GM21447 (cell line): ENCODE measurements around the gene ABL1.

ENCODE experiments used
- ATAC-seq: cut with Tn5 transposase; IDR thresholded peaks from one replicate; pipeline ENCODE4 v1.9.1; 2021; ENCODE audit not compliant: unreplicated experiment

ABL1 gene

DNA sequence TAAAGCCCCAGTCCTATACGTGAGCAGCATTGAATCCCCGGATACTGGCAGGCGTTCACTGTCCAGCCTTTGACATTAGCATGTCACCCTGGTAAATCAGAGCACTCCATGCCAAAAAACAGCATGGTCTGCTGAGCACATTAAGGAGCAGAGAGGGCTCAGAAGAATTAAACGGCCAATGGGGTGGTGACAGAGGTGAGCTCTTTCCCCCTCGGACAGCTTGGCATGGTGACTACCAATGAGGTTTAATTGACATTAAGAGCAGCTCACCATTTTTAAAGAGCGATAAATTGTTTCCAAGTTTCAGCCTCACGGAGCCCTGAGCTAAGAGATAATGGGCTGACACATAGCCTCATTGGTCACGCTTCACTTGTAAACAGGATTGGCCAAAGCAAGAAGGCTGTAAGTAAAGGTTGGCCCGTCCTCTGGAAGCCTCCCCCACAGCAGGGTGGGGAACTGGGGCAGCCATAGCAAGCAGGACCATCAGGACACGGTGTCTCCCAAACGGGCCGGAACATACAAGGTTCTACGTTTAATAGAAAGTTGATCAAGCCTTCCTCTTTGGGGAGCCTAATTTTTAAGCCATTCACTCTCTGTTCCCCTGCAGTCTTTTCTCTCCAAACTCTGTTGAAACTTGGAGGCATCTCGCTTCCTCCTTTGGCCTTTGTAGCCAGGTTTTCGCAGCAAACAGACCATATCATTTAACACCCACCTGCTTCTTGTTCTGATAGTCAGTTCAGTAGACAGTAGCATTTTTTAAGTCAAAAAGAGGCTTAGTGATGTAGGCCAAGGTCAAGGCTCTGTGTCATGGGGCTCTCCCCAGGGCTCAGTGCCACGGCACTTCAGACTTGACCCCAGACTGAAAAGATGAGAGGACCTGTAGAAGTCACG is 35.7 kb downstream of the ABL1 start:
- ATAC-seq = peak; percentile 85

DNA sequence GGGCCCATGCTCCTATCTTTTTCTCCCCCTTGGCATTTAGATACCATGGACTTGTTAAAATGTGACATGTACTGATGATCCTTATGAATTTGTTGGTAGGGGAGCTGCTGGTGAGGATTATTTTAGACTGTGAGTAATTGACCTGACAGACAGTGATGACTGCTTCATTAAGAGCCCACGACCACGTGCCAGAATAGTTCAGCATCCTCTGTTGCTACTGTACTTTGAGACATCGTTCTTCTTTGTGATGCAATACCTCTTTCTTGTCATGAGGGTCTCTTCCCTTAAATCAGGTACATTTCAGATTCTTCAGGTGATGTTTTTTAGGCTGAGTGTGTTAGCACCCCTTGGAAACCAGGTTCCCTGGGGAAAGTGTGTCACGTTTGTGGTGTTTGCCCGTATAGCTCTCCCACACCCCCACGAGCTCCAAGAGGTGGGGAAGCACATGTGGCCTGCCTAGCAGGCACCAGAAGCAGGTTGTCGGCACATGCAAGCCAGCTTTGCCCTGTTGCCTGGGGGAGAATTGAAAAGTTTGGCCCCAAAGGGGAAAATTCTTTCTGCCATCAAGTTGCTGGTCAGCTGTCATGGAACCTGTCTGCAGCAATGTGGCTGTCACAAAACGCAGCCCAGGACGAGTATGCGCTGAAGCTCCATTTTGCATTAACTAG is 36.5 kb downstream of the ABL1 start:
- ATAC-seq = no peak

DNA sequence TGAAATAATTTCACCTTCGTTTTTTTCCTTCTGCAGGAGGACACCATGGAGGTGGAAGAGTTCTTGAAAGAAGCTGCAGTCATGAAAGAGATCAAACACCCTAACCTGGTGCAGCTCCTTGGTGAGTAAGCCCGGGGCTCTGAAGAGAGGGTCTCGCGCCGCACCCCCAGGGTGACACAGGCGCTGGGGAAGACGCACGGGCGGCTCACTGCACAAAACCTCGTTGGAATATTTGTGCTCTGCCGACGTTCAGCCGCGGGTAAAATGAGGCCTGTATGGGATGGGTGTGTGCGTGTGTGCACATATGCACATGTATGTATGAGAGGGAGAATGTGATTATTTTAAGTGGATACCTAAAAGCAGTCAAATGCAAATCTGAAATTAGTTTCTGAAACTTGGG is 37.0 kb downstream of the ABL1 start:
- no peak for ATAC-seq

DNA sequence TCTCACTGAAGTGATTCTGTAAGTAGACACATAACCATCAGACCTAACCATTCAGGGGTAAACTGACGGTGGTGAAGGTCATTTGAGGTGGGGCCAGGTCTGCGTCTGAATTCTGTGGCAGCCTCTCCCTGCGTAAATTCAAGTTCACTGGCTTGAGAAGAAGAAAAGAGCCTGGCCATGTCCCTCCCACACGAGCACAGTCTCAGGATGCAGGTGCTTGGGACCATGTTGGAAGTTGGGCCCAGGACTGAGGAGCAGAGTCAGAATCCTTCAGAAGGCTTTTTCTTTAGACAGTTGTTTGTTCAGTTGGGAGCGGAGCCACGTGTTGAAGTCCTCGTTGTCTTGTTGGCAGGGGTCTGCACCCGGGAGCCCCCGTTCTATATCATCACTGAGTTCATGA is 37.5 kb downstream of the ABL1 start:
- no peak for ATAC-seq

DNA sequence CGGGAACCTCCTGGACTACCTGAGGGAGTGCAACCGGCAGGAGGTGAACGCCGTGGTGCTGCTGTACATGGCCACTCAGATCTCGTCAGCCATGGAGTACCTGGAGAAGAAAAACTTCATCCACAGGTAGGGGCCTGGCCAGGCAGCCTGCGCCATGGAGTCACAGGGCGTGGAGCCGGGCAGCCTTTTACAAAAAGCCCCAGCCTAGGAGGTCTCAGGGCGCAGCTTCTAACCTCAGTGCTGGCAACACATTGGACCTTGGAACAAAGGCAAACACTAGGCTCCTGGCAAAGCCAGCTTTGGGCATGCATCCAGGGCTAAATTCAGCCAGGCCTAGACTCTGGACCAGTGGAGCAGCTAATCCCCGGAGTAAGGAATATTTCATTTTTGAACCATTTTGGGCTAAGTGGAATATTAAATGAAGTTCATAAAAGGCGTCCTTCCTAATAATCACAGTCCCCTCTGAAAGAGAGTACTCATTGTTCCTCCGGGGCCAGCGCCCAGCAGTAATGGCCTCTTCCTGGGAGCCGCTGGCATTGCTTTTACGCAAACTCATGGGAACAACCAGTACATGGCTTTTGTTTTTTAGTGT is 38.0 kb downstream of the ABL1 start:
- no peak for ATAC-seq

DNA sequence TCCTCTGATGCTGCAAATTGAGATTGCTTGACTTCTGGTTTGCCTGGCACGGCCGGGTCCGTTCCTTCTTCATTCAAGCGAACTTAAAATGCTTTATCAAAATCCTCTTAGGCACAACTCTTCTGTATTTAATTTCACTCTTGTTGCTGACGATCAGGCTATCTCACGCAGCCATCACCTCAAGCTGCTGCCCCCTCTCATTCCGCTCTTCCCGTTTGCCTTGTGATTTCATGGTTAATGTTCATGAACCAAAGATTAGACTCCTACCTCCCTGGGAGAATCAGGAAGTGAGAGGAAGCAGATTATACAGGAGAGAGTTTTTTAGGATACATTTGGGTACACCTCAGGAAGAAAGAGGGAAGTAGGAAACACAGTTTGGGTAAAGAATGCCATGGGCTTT is 38.9 kb downstream of the ABL1 start:
- no peak for ATAC-seq

DNA sequence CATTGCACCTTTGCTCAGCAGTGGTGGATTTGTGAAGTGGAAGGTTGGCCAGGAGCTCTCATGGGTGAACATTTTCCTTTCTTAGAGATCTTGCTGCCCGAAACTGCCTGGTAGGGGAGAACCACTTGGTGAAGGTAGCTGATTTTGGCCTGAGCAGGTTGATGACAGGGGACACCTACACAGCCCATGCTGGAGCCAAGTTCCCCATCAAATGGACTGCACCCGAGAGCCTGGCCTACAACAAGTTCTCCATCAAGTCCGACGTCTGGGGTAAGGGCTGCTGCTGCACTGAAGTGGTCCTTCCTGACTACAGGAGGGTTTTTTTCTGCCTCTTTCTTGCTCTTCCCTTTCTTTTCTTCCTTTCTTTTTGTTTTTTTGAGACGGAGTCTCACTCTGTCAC is 39.7 kb downstream of the ABL1 start:
- ATAC-seq = no peak

DNA sequence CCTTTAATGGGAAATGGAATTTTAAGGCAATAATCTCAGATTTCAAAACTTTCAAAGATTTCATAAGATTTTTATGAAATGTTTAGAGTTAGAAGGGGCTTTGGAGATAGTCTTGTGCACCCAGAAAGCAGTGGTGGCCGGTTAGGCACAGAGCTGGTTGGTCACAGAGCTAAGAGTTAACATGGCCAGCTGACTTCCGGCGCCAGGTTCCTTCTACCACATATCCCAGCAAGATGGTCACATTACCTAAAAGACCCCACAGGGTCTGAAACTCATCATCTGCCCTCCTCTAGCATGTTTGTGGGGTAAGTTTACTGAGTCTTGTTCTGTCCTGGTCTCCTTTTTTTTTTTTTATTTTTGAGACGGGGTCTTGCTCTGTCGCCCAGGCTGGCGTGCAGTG is 42.2 kb downstream of the ABL1 start:
- ATAC-seq = no peak

DNA sequence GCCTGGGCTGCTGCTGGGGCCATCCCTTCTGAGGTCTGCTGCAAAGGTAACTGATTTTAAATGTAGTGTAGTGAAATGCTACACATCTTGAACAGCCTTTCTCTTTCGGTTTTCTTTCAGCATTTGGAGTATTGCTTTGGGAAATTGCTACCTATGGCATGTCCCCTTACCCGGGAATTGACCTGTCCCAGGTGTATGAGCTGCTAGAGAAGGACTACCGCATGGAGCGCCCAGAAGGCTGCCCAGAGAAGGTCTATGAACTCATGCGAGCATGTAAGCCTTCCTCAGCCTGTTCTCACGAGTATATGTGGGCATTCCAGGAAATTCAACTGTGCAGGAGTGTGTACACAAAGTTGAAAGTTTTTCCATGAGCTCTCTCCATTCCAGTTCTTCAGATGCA is 43.2 kb downstream of the ABL1 start:
- ATAC-seq = no peak

DNA sequence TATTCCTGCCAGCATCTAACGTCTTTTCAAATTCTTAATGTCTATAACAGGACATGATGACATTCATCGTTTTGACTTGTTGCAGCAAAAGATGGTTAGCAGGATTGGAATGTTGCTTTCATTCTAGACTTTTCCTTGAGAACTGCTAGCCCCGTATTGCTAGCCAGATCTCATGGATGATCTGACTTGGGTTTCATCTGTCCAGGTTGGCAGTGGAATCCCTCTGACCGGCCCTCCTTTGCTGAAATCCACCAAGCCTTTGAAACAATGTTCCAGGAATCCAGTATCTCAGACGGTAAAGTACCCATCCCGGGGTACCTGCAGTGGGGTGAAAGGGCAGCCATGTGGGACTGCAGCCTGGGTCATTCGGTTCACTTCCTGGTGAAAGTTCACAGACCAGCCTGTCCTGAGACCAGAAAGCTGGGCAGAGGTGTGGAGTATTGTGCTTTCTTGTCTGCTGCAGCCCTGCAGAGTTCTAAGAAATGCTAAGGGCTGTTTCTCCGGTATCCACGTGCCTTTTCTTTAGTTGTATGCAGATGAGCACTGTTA is 44.9 kb downstream of the ABL1 start:
- no peak for ATAC-seq

DNA sequence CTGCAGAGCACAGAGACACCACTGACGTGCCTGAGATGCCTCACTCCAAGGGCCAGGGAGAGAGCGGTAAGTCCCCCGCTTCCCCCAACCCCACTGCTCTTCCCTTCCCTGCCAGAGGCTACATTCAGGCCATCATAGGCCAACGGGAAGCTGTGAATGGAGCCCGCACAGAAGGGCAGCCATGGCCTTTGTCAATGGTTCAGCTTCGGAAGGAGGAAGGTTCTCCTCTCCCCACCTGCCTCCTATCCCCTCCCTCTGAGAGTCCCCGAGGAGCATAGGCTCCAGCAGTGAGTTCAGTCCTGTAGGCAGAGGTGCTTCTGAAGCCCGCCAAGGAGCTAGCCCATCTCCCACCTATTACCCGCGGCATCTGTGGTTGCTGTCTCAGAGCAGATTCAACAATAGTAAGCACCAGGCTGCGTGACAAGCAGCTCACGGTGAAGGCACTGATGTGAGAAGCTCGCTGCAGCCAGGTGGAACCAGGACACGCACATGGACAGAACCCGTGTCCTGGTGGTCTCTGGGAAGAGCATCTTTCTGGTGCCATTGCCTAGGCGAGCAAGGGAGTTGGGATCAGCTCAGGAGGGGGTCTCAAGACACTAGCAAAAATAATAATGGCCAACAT is 45.7 kb downstream of the ABL1 start:
- ATAC-seq = no peak

DNA sequence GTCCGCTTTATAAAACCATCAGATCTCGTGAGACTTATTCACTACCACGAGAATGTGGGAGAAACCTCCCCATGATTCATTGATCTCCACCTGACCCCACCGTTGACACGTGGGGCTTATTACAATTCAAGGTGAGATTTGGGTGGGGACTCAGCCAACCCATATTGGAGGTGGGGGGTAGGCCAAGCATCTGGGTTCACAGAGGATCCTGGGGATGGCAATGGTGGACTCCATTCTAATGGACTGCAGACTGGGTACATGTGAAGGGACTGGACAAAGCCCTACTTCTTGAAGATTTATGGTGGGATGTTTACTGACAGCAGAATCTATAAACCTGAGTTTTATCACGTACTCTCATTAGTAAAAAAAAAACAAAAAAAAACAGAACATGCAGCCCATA is 46.5 kb downstream of the ABL1 start:
- ATAC-seq = no peak

DNA sequence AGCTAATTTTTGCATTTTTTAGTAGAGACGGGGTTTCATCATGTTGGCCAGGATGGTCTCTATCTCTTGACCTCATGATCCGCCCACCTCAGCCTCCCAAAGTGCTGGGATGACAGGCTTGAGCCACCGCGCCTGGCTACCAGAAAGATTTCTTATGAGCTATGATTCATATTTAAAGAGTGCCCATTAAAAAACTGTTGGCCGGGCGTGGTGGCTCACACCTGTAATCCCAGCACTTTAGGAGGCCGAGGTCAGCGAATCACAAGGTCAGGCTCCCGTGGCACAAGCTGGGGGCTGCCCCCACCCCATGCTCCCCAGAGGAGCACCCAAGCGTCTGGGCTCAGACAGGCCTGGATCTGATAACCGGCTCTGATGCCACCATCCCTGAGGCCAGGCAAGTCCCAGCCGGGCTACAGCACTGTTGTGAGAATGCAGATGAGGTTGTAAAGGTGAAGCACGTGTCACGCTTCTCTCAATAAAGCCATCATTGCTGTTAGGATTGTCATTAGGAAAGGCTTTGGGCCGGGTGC is 47.7 kb downstream of the ABL1 start:
- no peak for ATAC-seq

DNA sequence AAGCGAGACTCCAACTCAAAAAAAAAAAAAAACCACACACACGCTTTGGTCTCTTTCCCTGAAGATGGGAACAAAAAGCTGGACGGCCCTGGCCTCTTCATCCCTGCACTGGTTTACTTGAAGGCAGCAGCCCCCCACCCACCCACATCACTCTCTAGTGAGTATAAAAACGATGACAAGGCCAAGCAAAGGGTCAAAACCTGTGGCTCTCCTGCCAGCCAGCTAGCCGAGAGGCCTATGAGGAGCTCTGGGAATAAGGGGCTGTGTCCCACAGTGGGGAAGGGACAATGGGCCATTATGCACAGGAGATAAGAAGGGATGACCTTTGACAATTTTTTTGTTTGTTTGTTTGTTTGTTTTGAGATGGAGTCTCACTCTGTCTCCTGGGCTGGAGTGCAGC is 48.4 kb downstream of the ABL1 start:
- ATAC-seq = no peak

DNA sequence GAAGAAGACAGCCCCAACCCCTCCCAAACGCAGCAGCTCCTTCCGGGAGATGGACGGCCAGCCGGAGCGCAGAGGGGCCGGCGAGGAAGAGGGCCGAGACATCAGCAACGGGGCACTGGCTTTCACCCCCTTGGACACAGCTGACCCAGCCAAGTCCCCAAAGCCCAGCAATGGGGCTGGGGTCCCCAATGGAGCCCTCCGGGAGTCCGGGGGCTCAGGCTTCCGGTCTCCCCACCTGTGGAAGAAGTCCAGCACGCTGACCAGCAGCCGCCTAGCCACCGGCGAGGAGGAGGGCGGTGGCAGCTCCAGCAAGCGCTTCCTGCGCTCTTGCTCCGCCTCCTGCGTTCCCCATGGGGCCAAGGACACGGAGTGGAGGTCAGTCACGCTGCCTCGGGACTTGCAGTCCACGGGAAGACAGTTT is 49.1 kb downstream of the ABL1 start:
- no peak for ATAC-seq

DNA sequence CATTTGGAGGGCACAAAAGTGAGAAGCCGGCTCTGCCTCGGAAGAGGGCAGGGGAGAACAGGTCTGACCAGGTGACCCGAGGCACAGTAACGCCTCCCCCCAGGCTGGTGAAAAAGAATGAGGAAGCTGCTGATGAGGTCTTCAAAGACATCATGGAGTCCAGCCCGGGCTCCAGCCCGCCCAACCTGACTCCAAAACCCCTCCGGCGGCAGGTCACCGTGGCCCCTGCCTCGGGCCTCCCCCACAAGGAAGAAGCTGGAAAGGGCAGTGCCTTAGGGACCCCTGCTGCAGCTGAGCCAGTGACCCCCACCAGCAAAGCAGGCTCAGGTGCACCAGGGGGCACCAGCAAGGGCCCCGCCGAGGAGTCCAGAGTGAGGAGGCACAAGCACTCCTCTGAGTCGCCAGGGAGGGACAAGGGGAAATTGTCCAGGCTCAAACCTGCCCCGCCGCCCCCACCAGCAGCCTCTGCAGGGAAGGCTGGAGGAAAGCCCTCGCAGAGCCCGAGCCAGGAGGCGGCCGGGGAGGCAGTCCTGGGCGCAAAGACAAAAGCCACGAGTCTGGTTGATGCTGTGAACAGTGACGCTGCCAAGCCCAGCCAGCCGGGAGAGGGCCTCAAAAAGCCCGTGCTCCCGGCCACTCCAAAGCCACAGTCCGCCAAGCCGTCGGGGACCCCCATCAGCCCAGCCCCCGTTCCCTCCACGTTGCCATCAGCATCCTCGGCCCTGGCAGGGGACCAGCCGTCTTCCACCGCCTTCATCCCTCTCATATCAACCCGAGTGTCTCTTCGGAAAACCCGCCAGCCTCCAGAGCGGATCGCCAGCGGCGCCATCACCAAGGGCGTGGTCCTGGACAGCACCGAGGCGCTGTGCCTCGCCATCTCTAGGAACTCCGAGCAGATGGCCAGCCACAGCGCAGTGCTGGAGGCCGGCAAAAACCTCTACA is 49.8 kb downstream of the ABL1 start:
- ATAC-seq = no peak

DNA sequence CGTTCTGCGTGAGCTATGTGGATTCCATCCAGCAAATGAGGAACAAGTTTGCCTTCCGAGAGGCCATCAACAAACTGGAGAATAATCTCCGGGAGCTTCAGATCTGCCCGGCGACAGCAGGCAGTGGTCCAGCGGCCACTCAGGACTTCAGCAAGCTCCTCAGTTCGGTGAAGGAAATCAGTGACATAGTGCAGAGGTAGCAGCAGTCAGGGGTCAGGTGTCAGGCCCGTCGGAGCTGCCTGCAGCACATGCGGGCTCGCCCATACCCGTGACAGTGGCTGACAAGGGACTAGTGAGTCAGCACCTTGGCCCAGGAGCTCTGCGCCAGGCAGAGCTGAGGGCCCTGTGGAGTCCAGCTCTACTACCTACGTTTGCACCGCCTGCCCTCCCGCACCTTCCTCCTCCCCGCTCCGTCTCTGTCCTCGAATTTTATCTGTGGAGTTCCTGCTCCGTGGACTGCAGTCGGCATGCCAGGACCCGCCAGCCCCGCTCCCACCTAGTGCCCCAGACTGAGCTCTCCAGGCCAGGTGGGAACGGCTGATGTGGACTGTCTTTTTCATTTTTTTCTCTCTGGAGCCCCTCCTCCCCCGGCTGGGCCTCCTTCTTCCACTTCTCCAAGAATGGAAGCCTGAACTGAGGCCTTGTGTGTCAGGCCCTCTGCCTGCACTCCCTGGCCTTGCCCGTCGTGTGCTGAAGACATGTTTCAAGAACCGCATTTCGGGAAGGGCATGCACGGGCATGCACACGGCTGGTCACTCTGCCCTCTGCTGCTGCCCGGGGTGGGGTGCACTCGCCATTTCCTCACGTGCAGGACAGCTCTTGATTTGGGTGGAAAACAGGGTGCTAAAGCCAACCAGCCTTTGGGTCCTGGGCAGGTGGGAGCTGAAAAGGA is 50.7 kb downstream of the ABL1 start:
- no peak for ATAC-seq

DNA sequence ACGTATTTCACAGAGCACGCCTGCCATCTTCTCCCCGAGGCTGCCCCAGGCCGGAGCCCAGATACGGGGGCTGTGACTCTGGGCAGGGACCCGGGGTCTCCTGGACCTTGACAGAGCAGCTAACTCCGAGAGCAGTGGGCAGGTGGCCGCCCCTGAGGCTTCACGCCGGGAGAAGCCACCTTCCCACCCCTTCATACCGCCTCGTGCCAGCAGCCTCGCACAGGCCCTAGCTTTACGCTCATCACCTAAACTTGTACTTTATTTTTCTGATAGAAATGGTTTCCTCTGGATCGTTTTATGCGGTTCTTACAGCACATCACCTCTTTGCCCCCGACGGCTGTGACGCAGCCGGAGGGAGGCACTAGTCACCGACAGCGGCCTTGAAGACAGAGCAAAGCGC is 51.9 kb downstream of the ABL1 start:
- no peak for ATAC-seq

DNA sequence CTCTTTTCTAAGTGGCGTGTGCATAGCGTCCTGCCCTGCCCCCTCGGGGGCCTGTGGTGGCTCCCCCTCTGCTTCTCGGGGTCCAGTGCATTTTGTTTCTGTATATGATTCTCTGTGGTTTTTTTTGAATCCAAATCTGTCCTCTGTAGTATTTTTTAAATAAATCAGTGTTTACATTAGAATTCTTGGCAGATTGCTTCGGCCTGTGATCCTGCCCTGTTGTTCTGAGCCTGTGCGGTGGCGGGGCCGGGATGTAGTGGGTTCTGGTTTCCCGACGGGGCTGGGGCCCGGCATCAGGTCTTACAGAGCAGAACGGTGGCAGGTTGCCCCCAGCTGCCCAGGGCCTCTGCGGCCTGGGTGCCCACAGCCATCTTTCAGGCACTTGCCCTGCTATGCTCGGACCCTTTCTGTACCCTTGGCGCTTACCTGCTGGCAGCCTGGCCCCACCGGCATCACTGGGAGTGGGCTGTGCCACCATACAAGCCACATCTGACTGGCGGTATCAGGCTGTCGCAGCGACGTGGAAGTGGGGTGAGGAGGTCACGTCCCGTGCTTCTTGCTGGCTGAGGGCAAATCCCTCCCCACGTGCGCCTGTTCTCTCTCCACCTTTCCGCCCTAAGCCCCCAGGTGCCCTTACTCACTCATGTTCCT is 52.6 kb downstream of the ABL1 start:
- ATAC-seq = no peak
